ENCODE data around the gene PINK1. TPM values are rescaled to one million over a fixed set of nuclear protein-coding genes. Genes with fewer than 3 reads are reported as not detected.

PINK1 gene
- total RNA-seq, 2 donors from 2014 or later, result 173 to 174 TPM

DNA sequence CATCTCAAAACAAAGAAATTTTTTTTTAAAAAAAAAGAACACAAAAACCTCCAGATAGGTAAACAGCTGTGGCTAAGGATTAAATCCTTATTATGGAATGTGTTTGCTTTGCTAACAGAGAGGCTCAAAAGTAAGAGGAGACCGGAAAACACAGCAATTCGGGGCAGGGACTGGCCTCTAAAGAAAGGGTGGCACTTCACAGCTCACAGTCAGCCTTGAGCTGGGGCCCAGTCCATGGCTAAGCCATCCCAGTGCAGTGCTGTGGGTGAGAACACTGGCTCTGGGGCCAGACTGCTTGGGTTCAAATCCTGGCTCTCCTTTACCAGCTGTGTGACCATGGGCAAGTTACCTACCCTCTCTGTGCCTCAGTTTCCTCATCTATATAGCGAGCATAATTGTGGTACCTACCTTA, 56.4 kb downstream of the PINK1 start:
- H3K4me3 ChIP-seq, result no peak overlapping the region
- peaks cover 0 to 15% of the 10 kb centered on the region in 2 donors for H3K4me1 ChIP-seq
- no peaks in the 10 kb centered on the region for H3K36me3 ChIP-seq
- TF ChIP-seq, protein P1, sequence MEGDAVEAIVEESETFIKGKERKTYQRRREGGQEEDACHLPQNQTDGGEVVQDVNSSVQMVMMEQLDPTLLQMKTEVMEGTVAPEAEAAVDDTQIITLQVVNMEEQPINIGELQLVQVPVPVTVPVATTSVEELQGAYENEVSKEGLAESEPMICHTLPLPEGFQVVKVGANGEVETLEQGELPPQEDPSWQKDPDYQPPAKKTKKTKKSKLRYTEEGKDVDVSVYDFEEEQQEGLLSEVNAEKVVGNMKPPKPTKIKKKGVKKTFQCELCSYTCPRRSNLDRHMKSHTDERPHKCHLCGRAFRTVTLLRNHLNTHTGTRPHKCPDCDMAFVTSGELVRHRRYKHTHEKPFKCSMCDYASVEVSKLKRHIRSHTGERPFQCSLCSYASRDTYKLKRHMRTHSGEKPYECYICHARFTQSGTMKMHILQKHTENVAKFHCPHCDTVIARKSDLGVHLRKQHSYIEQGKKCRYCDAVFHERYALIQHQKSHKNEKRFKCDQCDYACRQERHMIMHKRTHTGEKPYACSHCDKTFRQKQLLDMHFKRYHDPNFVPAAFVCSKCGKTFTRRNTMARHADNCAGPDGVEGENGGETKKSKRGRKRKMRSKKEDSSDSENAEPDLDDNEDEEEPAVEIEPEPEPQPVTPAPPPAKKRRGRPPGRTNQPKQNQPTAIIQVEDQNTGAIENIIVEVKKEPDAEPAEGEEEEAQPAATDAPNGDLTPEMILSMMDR (IDR thresholded peaks at IDR 0.05), result no peak
- DNase-seq (ENCODE audit: low spot score), result no peak
- no peaks in the 10 kb centered on the region for H3K27me3 ChIP-seq
- no peak overlapping the region for H3K27ac ChIP-seq
- no peaks in the 10 kb centered on the region for H3K9me3 ChIP-seq

DNA sequence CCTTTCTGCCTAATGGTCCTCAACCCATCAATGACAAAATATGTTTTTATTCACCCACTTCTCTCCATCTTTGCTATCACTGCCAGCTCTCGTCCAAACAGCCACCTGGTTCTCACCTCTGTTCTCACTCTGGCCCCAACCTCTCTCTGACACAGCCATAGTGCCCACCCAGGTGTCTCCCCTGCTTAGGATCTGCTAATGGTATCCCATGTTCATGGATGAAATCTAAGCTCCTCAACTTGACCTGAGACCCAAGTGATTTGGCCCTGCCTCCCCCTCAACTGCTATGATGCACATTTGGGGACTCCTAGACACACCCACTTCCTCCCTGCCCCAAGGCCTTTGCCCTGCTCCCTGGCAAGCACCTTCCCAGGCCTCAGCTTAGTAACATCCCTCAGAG, 58.6 kb downstream of the PINK1 start:
- no peaks in the 10 kb centered on the region for H3K27me3 ChIP-seq
- no peak for DNase-seq (ENCODE audit: low spot score)

DNA sequence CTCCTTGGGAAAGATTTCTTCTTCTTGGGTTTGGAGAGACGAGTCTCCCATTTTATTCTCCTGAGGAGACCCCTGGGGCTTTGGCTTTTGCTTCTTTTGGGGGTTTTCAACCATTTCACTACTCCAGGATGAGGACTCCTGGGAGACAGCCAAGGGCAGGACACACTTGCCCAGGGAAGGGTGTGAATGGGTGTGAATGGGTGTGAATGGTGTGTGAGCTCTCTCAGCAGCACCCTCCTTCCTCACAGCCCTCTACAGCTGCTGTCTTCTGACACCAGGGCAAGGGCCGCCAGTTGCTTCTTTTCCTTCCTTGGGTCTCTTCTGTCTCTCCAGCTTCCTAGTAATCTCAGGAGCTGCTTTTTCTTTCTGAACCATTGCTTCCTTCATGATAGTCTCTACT, 60.4 kb downstream of the PINK1 start:
- TF ChIP-seq, protein P1 (IDR thresholded peaks at IDR 0.05), result no peak
- no peaks in the 10 kb centered on the region for H3K36me3 ChIP-seq

More for the DNA sequence above, 58.6 kb downstream of the PINK1 start:
- no peak overlapping the region for H3K4me3 ChIP-seq
- TF ChIP-seq, protein P1 (IDR thresholded peaks at IDR 0.05), result no peak
- H3K27ac ChIP-seq, result no peak overlapping the region
- no peaks in the 10 kb centered on the region for H3K9me3 ChIP-seq
- no peaks in the 10 kb centered on the region for H3K36me3 ChIP-seq
- H3K4me1 ChIP-seq, result peaks cover 0 to 8% of the 10 kb centered on the region in 2 donors

DNA sequence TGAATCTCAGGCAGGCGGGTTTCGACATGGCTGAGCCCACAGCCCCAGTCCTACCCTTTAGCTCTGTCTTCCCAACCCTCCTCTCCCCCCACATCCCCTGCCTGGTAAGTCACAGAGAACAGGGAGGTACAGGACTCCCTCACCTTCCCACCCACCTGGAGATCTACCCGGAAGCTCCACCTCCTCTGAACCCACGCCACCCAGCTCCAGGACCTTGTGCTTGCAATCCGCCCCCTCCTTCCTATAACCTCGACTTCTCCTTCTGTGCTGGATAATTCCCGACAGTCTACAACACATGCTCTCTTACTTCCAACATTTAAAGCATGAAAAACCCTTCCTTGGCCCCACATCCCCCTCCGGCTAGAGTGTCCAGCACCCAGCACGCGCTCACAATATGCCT, 62.3 kb downstream of the PINK1 start:
- Histone ChIP-seq H3K36me3 (no peaks in the 10 kb centered on the region), H3K4me1 (peaks cover 0 to 13% of the 10 kb centered on the region in 2 donors), H3K4me3 (no peak overlapping the region), H3K27ac (no peak overlapping the region), H3K27me3 (no peaks in the 10 kb centered on the region), H3K9me3 (no peaks in the 10 kb centered on the region)
- DNase-seq (ENCODE audit: low spot score), result no peak
- TF ChIP-seq, protein P1 (IDR thresholded peaks at IDR 0.05), result no peak

More for the DNA sequence above, 60.4 kb downstream of the PINK1 start:
- no peak overlapping the region for H3K4me3 ChIP-seq
- no peak for DNase-seq (ENCODE audit: low spot score)
- H3K27me3 ChIP-seq, result no peaks in the 10 kb centered on the region
- H3K9me3 ChIP-seq, result no peaks in the 10 kb centered on the region
- H3K4me1 ChIP-seq, result peaks cover 0 to 13% of the 10 kb centered on the region in 2 donors
- no peak overlapping the region for H3K27ac ChIP-seq

DNA sequence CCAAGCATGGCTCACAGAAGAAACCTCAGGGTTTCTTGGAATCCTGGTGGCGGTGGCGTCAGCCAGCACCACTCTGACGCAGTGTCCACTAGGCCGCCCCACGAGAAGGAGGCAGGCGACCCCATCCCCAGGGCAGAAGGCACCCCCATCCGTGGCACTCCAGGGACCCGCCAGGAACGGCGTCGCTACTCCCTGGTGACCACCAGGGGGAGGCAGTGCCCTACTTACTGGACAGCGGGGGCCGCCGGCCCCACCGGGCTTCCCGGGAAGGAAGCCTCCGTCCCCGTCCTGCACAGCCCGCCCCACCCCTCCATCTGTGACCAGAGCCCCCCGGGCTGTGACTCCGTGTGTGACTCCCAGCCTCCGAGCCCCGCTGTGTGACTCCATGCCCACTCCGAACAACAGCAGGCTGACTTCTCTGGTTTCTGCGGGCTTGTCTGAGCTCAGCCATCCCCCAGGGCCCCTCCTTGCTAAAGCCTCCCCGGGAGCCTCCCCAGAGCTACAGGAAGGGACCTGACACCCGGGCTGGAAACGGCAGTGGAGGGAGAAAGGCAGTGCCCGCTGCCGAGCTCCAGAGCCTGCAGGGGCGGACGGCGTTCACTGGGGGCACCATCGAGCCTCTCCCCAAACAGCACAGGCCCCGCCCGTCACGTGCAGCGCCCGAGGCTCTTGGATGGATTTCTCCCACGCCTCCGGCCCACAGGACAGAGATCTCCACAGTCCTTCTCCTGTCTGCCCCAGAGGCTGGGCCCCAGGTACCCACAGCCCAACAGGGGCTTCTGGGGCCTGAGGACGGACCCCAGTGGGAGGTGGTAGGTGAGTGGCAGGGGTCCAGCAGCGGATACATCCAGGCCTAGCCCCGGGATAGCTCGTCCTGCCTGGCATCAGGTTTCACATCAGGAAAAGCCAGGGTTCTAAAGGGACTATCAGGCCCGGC, 63.4 kb downstream of the PINK1 start:
- H3K27ac ChIP-seq, result peak overlapping the region; percentile 71 to 83
- peak overlapping the region; percentile 53 to 60 for H3K4me3 ChIP-seq
- H3K27me3 ChIP-seq, result no peaks in the 10 kb centered on the region
- H3K9me3 ChIP-seq, result no peaks in the 10 kb centered on the region
- peak; percentile 87 for DNase-seq (ENCODE audit: low spot score)
- TF ChIP-seq, protein P1 (IDR thresholded peaks at IDR 0.05), result peak; percentile 90 to 95
- no peaks in the 10 kb centered on the region for H3K36me3 ChIP-seq
- H3K4me1 ChIP-seq, result peaks cover 0 to 13% of the 10 kb centered on the region in 2 donors
